Keratinocyte (primary cell): Measurements from ENCODE around the gene SULT2B1.

Source experiments
- EZH2 ChIP-seq: IDR thresholded peaks from one replicate; pipeline ENCODE4 v1.6.1; 2012; ENCODE audit warnings: inconsistent platforms, mild to moderate bottlenecking, low read length, moderate library complexity
- TF ChIP-seq, protein P1 (sequence below), 3 experiments: IDR thresholded peaks in 1 of 3; conservative IDR thresholded peaks in 1 of 3; optimal IDR thresholded peaks in 1 of 3; 2 replicates in 2 of 3; 3 replicates in 1 of 3; pipeline versions ENCODE3 to v1.5.1; 2011; ENCODE audit warnings: low read length in 3 of 3, mild to moderate bottlenecking in 3 of 3, moderate library complexity in 2 of 3, control low read depth in 1 of 3, inconsistent platforms in 1 of 3; ENCODE audit not compliant: insufficient read depth in 2 of 3; ENCODE audit errors: extremely low read depth in 1 of 3

DNA sequence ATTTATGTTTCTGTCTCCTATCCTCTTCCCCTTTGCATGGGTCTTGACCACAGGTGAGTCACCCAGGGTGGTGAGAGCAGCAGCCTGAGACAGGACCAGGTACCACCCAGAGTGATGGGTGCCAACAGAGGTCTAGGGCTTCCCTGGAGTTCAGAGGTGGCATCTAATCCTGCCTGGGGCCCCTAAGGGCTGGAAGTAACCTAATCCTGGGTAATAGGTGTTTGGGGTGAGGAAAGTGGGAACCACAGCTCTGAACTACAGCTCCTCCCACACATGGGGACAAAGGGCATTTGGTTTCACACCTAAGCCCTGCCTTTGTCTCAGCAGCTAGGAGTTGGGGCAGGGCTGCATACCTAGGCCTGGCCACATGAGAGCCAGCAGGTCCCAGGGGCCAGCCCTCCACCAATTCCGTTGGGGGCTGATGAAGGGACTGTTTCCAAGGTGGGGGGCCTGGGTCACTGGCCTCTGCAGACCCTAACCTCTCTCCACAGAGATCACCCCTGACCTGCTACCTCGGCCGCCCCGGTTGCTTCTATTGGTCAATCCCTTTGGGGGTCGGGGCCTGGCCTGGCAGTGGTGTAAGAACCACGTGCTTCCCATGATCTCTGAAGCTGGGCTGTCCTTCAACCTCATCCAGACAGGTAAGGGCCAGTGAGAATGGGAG lies 75.4 kb downstream of the SULT2B1 start:
- TF ChIP-seq, protein P1, sequence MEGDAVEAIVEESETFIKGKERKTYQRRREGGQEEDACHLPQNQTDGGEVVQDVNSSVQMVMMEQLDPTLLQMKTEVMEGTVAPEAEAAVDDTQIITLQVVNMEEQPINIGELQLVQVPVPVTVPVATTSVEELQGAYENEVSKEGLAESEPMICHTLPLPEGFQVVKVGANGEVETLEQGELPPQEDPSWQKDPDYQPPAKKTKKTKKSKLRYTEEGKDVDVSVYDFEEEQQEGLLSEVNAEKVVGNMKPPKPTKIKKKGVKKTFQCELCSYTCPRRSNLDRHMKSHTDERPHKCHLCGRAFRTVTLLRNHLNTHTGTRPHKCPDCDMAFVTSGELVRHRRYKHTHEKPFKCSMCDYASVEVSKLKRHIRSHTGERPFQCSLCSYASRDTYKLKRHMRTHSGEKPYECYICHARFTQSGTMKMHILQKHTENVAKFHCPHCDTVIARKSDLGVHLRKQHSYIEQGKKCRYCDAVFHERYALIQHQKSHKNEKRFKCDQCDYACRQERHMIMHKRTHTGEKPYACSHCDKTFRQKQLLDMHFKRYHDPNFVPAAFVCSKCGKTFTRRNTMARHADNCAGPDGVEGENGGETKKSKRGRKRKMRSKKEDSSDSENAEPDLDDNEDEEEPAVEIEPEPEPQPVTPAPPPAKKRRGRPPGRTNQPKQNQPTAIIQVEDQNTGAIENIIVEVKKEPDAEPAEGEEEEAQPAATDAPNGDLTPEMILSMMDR (optimal IDR thresholded peaks at IDR 0.05 in 1 of 3, IDR thresholded peaks at IDR 0.05 in 1 of 3, conservative IDR thresholded peaks at IDR 0.05 in 1 of 3; ENCODE audit: extremely low read depth in 1 of 3, insufficient read depth in 2 of 3, low read length in 3 of 3): no peak
- no peak for TF ChIP-seq EZH2
